Activated B cell treated with CpG ODN at 0.5 μM for 24 hours (primary cell): ENCODE results near the gene SNTB2. TPM values are rescaled to one million over a fixed set of nuclear protein-coding genes. Genes with fewer than 3 reads are reported as not detected.
"Not testable (repeated sequence)": the region's sequence is repeated elsewhere in the genome, so short reads cannot be mapped to it uniquely, and the experiment has no call there.

Source experiments
- ATAC-seq: fragments of 200-7000 bp; cut with Tn5 transposase; one replicate; pipeline ENCODE4 v1.10.0; 2021; ENCODE audit warnings: low read depth, mild to moderate bottlenecking, moderate library complexity
- CTCF ChIA-PET: fragments of 350-600 bp; sonication (Branson Sonifier 250); formaldehyde crosslinking; loops from one replicate; lab custom pipeline; 2021; ENCODE audit warnings: antibody characterized with exemption; lab: Charles Lee
- POLR2A ChIA-PET: fragments of 350-600 bp; sonication (Branson Sonifier 250); formaldehyde crosslinking; loops from one replicate; lab custom pipeline; 2021; ENCODE audit warnings: antibody characterized with exemption; lab: Charles Lee
- DNase-seq: peaks from one replicate; pipeline ENCODE4 v3.0.0; 2022
- H3K27ac Mint-ChIP-seq: one replicate; pipeline ENCODE4 v1.8.0; 2020; ENCODE audit warnings: mixed read lengths
- H3K27me3 Mint-ChIP-seq: one replicate; pipeline ENCODE4 v1.8.0; 2021; ENCODE audit warnings: mixed read lengths
- H3K36me3 Mint-ChIP-seq: one replicate; pipeline ENCODE4 v1.8.0; 2021; ENCODE audit warnings: low read depth, mixed read lengths
- H3K4me1 Mint-ChIP-seq: one replicate; pipeline ENCODE4 v1.8.0; 2021; ENCODE audit warnings: mixed read lengths
- H3K4me3 Mint-ChIP-seq: one replicate; pipeline ENCODE4 v1.8.0; 2020; ENCODE audit warnings: mild to moderate bottlenecking, mixed read lengths
- H3K9me3 Mint-ChIP-seq: one replicate; pipeline ENCODE4 v1.8.0; 2020; ENCODE audit warnings: mixed read lengths
- CTCF ChIP-seq: fragments of 200-600 bp; IDR thresholded peaks from one replicate; pipeline ENCODE4 v1.8.0; 2022; ENCODE audit warnings: antibody characterized with exemption, mild to moderate bottlenecking
- intact Hi-C: fragments of 100-400 bp; cut with micrococcal nuclease; formaldehyde crosslinking; loops from one replicate; pipeline ENCODE4 v1.15.1; 2024
- total RNA-seq: library from RNA; stranded (reverse); gene quantifications from 2 replicates; pipeline ENCODE4 v1.2.3, GENCODE V29; 2022

SNTB2 gene
- total RNA-seq, 1 donor from 2014 or later, result 7.7 TPM

GRCh38 chr16:69143116-69143515, 43.8 kb upstream of the SNTB2 start:
- peaks cover 78% of the 10 kb centered on the region for H3K36me3 Mint-ChIP-seq
- no peak overlapping the region for H3K27ac Mint-ChIP-seq
- DNase-seq (no peak), ATAC-seq (no peak)
- H3K4me3 Mint-ChIP-seq, result no peak overlapping the region
- no peaks in the 10 kb centered on the region for H3K27me3 Mint-ChIP-seq
- intact Hi-C loops, result no loop called here
- no peaks in the 10 kb centered on the region for H3K9me3 Mint-ChIP-seq
- ChIA-PET CTCF (no interaction called here), POLR2A (no interaction called here)
- no peak for TF ChIP-seq CTCF
- no peaks in the 10 kb centered on the region for H3K4me1 Mint-ChIP-seq

- no peaks in the 10 kb centered on the region for H3K4me1 Mint-ChIP-seq
- CTCF ChIA-PET, result no interaction called here
- DNase-seq, result no peak
- no peak for TF ChIP-seq CTCF
- POLR2A ChIA-PET, result interaction anchor here (0.7 kb wide), 1 partner anchor 13 kb away, joined by 7 read pairs; the partner anchor contains the start of genes CHTF8 and UTP4
- H3K4me3 Mint-ChIP-seq, result no peak overlapping the region
- ATAC-seq, result no peak
- intact Hi-C loops, result no loop called here
- H3K27ac Mint-ChIP-seq, result no peak overlapping the region
- peaks cover 73% of the 10 kb centered on the region for H3K36me3 Mint-ChIP-seq
- H3K9me3 Mint-ChIP-seq, result no peaks in the 10 kb centered on the region
- H3K27me3 Mint-ChIP-seq, result no peaks in the 10 kb centered on the region
Measured at GRCh38 chr16:69145658-69146057, 41.3 kb upstream of the SNTB2 start.

GRCh38 chr16:69149621-69150020, 37.3 kb upstream of the SNTB2 start:
- H3K36me3 Mint-ChIP-seq, result peaks cover 70% of the 10 kb centered on the region
- H3K4me3 Mint-ChIP-seq, H3K9me3 Mint-ChIP-seq, intact Hi-C loops, ATAC-seq, H3K4me1 Mint-ChIP-seq, H3K27me3 Mint-ChIP-seq, H3K27ac Mint-ChIP-seq, DNase-seq: not testable (repeated sequence)
- POLR2A ChIA-PET, result interaction anchor here (1.0 kb wide), 1 partner anchor 135 kb away, joined by 6 read pairs; no protein-coding TSS in a partner anchor
- CTCF ChIA-PET, result interaction anchor here (1.0 to 8.0 kb wide), 8 partner anchors 9 to 136 kb away, joined by 4 to 163 read pairs (median 6); partner anchors contain the start of gene SNTB2

GRCh38 chr16:69150146-69150865, 36.7 kb upstream of the SNTB2 start:
- intact Hi-C loops, result no loop called here
- no peak overlapping the region for H3K27ac Mint-ChIP-seq
- peaks cover 70% of the 10 kb centered on the region for H3K36me3 Mint-ChIP-seq

GRCh38 chr16:69157196-69157595, 29.8 kb upstream of the SNTB2 start:
- Mint-ChIP-seq H3K9me3 (no peaks in the 10 kb centered on the region), H3K36me3 (peaks cover 77% of the 10 kb centered on the region), H3K4me3 (no peak overlapping the region), H3K4me1 (no peaks in the 10 kb centered on the region), H3K27me3 (no peaks in the 10 kb centered on the region), H3K27ac (no peak overlapping the region)
- DNase-seq, result no peak
- intact Hi-C loops, result no loop called here
- CTCF ChIA-PET, result no interaction called here
- POLR2A ChIA-PET, result no interaction called here
- no peak for ATAC-seq
- TF ChIP-seq CTCF, result no peak

More at GRCh38 chr16:69150146-69150865, 36.7 kb upstream of the SNTB2 start:
- ATAC-seq (peak; percentile 64), DNase-seq (no peak)
- Mint-ChIP-seq H3K9me3 (no peaks in the 10 kb centered on the region), H3K27me3 (no peaks in the 10 kb centered on the region), H3K4me1 (no peaks in the 10 kb centered on the region), H3K4me3 (no peak overlapping the region)
- TF ChIP-seq CTCF, result no peak
- CTCF ChIA-PET, result interaction anchor here (0.7 to 8.0 kb wide), 10 partner anchors 8 to 136 kb away, joined by 3 to 163 read pairs (median 5); partner anchors contain the start of gene SNTB2
- POLR2A ChIA-PET, result interaction anchor here (0.6 to 1.0 kb wide), 2 partner anchors 109 to 135 kb away, joined by 3 to 6 read pairs; no protein-coding TSS in a partner anchor
